Stimulated activated CD4-positive, alpha-beta T cell treated with anti-CD3 and anti-CD28 coated beads, Interleukin-12 subunit alpha, Interleukin-12 subunit beta, amount 100 ng/mL, for 4 hours (primary cell): ENCODE measurements around the gene ATXN3.
"Not testable (repeated sequence)": the region's sequence is repeated elsewhere in the genome, so short reads cannot be mapped to it uniquely, and the experiment has no call there.

Experiments
- DNase-seq: peaks from one replicate; pipeline ENCODE4 v3.0.0-alpha.2; 2020

ATXN3 gene

DNA sequence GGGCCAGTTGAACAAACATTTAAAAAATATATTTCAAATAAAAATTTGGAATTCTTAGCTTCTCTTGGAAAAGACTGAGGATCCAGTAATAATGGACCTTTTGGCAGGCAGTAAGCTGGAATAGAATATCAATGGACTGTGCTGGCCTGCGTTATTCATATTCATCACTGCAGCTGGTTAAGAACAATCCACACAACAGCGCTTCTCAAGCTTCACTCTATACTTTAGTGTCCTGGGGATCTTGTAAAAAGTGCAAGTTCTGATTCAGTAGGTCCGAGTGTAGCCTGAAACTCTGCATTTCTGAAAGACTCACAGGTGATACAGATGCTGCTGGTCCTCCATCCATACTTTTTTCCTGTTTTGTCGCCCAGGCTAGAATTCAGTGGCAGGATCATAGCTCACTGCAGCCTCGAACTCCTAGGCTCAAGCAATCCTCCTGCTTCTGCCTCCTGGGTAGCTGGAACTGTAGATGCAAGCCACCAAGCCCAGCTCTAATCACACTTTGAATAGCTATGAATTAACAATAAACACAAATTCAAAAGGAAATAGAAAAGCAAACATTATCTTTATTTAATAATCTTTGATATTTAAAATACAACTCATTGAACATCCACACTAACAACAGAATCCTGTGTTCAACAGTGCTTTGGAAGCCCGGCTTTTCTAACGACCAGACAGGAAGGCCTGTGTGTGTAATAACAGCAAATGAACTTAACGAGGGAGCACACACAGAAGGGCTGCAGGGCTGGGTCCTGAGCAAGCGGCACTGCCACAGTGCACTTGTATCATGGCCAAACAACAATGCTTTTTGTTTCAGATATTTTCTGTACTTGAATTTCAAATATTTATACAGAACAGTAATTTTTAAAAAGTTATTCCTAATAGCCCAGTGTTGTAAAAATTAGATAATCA, 48.1 kb downstream of the ATXN3 start:
- no peak for DNase-seq

- no peak for DNase-seq
Observed at GRCh38 chr14:92049781-92050180, 56.6 kb downstream of the ATXN3 start.

DNA sequence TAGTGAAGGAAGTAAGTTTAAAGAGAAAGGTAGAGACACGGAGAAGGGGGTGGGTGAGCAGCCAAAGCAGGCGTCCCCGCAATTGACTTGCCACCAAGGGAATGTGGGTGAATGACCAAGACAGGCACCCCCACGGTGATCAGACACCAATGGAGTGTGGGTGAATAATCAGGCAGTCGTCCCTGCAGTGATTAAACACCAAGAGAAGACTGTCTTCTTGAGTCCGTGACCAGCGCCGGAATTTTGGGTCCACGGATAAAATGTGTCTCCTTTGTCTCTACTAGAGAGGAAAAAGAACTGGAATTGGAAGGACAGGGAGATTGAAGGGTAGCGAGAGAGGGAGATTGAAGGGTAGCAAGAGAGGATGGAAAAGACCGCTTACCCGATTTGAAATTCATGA, 57.2 kb downstream of the ATXN3 start:
- DNase-seq: not testable (repeated sequence)

GRCh38 chr14:92045904-92046303, 60.5 kb downstream of the ATXN3 start:
- not testable (repeated sequence) for DNase-seq

DNA sequence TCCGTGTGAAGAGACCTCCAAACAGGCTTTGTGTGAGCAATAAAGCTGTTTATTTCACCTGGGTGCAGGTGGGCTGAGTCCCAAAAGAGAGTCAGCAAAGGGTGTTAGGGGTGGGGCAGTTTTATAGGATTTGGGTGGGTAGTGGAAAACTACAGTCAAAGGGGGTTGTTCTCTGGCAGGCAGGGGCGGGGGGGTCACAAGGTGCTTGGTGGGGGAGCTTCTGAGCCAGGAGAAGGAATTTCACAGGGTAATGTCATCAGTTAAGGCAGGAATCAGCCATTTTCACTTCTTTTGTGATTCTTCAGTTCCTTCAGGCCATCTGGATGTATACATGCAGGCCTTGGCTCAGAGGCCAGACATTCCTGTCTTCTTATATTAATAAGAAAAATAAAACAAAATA, 64.6 kb downstream of the ATXN3 start:
- DNase-seq: not testable (repeated sequence)

DNA sequence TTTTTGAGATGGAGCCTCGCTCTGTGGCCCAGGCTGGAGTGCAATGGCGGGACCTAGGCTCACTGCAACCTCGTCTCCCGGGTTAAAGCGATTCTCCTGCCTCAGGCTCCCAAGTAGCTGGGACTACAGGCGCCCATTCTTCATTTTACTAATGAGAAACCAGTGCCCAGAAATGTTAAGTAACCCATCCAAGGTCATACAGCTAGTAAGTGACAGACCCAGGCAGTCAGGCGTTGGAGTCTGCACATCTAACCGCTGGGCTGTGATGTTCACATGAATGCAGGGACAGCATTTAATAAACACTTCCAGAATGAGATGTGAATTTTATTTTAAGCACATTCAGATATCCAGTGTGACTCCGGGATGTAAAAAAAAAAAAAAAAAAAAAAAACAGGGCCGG, 65.2 kb downstream of the ATXN3 start:
- DNase-seq: no peak

- DNase-seq: no peak
Observed at GRCh38 chr14:92040431-92041051, 65.8 kb downstream of the ATXN3 start.

GRCh38 chr14:92039719-92040430, 66.5 kb downstream of the ATXN3 start, which contains the start of gene TRIP11:
Gene TRIP11 (minus strand): TSS chr14:92040059. CDS start chr14:92039685, 374 bp downstream.
- DNase-seq: peak; percentile 91

- peak; percentile 18 for DNase-seq
Observed at GRCh38 chr14:92039063-92039718, 67.2 kb downstream of the ATXN3 start.

GRCh38 chr14:92037989-92038388, 68.4 kb downstream of the ATXN3 start:
- no peak for DNase-seq

GRCh38 chr14:92035890-92036289, 70.5 kb downstream of the ATXN3 start:
- no peak for DNase-seq

DNA sequence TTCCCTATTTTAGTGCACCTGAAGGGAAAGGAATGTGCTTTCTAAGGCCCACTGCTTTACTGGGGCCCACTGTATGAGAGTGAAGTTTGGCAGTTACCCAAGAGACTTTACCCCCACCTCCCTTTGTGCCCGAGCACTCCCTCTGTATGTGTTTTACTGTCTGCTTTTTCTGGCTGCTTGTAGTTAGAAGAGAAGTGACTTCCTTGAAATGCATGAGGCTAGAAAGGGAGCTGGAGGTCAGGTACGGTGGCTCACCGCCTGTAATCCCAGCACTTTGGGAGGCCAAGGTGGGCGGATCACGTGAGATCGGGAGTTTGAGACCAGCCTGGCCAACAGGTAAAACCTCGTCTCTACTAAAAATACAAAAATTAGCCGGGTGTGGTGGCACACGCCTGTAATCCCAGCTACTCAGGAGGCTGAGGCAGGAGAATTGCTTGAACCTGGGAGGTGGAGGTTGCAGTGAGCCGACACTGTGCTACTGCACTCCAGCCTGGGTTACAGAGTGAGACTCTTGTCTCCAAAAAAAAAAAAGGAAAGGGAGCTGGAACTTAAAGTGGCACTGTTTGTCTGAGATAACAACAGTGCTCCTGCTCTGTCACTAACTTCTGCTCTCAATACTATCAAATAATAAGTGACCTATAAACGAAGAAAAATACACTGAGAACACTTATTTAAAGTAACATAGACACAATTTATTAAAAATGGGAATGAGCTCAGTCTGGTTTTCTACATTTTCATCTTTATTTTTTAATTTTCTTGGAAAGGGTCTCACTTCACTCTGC, 72.3 kb downstream of the ATXN3 start:
- no peak for DNase-seq

DNA sequence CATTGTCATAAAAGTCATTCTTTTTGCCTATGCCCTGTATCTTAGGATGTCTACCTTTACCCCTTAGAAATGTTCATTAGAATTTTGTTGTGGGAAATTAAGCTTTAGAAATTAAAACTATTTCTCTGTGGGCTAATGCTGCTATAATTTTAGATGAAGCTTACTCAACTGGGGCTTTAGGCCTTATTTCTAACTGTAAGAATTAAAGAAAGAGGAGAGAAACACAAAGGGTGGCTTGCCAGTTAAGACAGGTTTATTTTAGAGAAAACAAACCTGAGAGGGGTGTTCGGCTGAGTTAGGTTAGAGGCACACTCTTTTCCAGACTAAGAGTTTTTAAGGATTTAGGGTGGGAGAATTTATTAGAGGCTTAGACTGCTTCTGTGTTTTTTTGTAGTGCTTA, 72.9 kb downstream of the ATXN3 start:
- no peak for DNase-seq

DNA sequence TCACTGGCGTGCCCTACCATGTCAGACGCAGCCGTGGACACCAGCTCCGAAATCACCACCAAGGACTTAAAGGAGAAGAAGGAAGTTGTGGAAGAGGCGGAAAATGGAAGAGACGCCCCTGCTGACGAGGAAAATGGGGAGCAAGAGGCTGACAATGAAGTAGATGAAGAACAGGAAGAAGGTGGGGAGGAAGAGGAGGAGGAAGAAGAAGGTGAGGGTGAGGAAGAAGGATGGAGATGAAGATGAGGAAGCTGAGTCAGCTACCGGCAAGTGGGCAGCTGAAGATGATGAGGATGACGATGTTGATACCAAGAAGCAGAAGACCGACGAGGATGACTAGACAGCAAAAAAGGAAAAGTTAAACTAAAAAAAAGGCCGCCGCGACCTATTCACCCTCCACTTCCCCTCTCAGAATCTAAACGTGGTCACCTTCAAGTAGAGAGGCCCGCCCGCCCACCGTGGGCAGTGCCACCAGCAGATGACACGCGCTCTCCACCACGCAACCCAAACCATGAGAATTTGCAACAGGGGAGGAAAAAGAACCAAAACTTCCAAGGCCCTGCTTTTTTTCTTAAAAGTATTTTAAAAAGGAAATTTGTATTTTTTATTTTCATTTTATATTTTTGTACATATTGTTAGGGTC, 79.7 kb downstream of the ATXN3 start:
- DNase-seq: no peak

DNA sequence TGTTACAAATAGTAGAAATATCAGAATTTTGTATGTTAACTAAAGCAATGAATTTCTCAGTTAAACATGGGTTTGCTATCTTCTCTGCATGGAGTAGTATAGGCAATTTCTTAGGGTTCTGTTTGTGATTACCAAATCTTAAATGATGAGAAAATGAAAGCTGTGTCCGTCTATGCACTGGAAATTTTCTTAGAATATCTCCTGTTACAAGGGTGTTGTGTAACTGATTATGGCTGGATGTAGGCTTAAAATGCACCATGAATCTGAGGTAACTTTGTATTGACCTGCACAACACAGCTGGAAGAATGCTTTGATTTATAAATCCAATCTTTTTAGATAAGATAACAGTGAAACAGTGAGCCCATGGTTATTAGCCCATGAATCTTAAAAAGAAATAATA, 84.3 kb downstream of the ATXN3 start:
- no peak for DNase-seq

DNA sequence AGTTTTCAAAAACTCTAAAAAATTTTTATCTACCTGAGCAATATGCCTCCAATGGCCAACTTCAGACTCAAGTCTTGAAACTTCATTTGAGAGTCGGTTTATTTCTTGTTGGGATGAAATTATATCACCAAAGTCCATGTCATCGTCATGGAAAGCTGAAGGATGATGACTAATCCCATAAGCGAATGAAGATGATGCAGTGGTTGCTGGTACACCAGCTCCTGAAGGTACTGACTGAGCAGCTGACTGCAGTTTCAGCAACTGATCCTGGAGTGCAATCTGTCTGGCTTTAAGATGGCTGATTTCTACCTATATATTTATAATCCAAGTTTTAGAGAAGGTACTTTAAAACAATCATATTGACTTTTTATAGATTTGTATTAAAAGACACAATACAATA, 84.9 kb downstream of the ATXN3 start:
- DNase-seq: no peak

DNA sequence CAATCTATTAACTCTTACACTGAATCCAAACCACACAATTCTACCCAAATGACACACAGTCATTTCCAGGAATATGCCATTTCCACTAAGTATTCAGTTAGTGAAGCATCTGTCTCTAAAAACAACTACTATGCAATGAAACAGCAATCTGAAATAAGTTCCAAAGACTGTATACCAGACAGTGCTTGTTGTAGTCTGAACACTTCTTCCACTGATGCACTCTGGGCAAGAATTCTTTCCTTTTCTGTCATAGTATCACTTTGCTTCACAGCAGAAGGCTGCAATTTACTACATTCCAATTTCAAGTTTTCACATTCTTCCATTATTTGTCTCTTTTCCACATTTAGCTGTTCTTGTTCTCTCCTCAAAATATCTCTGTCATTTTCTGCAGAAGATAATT, 92.3 kb downstream of the ATXN3 start:
- no peak for DNase-seq

GRCh38 chr14:92012121-92012748, 94.1 kb downstream of the ATXN3 start:
- no peak for DNase-seq

DNA sequence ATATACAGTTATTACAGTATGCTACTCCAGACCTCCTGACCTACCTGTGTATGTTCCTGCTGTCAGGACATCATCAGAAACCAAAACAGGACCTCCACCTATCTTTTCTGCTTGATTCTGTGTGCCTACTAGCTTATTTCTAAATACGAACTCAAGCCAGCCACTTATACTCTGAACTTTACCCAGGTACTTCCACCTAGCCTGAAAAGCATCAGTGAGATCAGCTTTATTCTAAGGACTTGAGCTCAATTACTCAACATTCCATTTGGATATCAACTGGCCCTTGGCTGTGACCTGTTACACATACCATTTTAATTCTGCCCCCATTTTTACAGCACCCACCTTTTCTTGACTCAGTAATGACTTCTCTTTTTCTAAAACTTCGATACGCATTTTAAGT, 95.7 kb downstream of the ATXN3 start:
- no peak for DNase-seq

GRCh38 chr14:92009604-92010003, 96.8 kb downstream of the ATXN3 start:
- DNase-seq: no peak
